ENCODE results near the gene KCNN3. TPM values are rescaled to one million over a fixed set of nuclear protein-coding genes. Genes with fewer than 3 reads are reported as not detected.

The KCNN3 gene
- total RNA-seq, 4 donors from 2014 or later: 3.5 to 5.6 (median 4.4) TPM

DNA sequence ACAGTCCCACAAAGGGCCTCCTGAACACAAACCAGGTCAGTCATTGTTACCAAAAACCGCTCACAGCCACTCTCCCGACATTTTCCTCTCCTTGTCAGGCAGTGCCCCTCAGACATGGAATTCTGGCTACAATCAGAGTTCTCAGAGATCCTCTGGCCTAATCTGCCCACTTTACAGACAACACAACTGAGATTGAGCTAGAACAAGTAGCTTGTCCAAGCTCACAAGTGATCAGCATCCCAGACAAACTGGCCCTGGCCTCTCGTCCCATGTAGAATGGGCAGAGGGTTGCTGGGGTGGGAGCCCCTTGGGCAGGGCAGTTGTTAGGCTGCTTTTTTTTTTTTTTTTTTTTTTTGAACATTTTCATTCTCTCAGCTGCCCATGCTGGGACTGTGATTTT is 57.2 kb downstream of the KCNN3 start:
- no peak for TF ChIP-seq CTCF (IDR thresholded peaks at IDR 0.05)
- TF ChIP-seq POLR2A (IDR thresholded peaks at IDR 0.05): no peak
- H3K9me3 ChIP-seq: no peaks in the 10 kb centered on the region
- DNase-seq: no peak
- H3K27me3 ChIP-seq: no peaks in the 10 kb centered on the region
- H3K36me3 ChIP-seq: no peaks in the 10 kb centered on the region
- WGBS, 2 donors: 64 to 79% methylated on average over 3 of the region's 3 CpGs
- no peak overlapping the region for H3K4me3 ChIP-seq (replicated peaks in 1 of 3)
- H3K27ac ChIP-seq: no peak overlapping the region
- H3K4me1 ChIP-seq: peaks cover 5 to 36% of the 10 kb centered on the region in 2 donors
- intact Hi-C loops (cut with DNase I): no loop called here

DNA sequence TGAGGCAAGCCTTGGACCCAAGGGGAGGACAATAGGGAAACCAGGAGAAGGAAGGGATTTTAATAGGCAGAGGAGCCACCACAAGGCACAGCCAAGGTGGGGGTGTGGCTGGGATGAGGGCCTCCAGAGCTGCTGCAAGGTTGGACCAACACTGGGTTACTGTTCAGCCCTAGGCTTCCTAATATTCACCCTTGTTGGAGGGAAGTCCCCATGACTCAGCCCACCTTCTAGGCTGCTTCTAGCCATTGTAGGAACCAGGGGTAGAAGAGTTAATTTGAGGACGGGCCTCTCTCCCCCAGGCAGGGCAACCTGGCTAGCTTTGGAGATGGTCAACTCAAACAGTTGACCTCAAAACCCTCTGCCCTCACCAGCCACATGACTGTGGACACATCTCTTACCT is 59.5 kb downstream of the KCNN3 start:
- Histone ChIP-seq H3K4me1 (peaks cover 5 to 36% of the 10 kb centered on the region in 2 donors), H3K36me3 (no peaks in the 10 kb centered on the region), H3K9me3 (no peaks in the 10 kb centered on the region), H3K4me3 (replicated peaks in 1 of 3) (no peak overlapping the region), H3K27me3 (no peaks in the 10 kb centered on the region), H3K27ac (peak overlapping the region in 2 of 3 donors; percentile 31 to 34)
- intact Hi-C loops (cut with DNase I): no loop called here
- 100% methylated on average over 1 of the region's 1 CpG for WGBS, 2 donors
- no peak for TF ChIP-seq CTCF (IDR thresholded peaks at IDR 0.05)
- no peak for DNase-seq

- TF ChIP-seq POLR2A (IDR thresholded peaks at IDR 0.05) (no peak), CTCF (IDR thresholded peaks at IDR 0.05) (no peak)
Observed at GRCh38 chr1:154809436-154810413, 60.4 kb downstream of the KCNN3 start.

DNA sequence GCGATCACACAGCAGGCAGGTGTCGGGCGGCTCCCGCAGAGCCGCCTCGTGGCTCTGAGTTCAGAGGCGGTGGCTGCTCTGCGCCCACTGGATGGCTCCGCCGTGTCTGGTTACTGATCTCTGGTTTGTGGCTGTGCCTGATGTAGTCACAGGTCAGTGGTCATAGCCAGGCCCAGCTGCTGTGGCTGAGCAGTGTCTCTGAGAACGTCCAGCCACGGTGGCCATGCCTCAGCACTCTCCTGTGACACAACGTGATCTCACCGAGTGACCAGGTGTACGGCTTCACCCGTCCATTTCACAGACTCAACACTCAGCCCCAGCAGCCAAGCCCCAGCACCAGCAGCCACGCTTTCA is 61.2 kb downstream of the KCNN3 start:
- intact Hi-C loops (cut with DNase I): no loop called here
- Histone ChIP-seq H3K36me3 (no peaks in the 10 kb centered on the region), H3K9me3 (no peaks in the 10 kb centered on the region), H3K4me1 (peaks cover 5 to 34% of the 10 kb centered on the region in 2 donors), H3K4me3 (replicated peaks in 1 of 3) (no peak overlapping the region), H3K27ac (peak overlapping the region in 2 of 3 donors; percentile 8 to 27), H3K27me3 (no peaks in the 10 kb centered on the region)
- TF ChIP-seq CTCF (IDR thresholded peaks at IDR 0.05) (no peak), POLR2A (IDR thresholded peaks at IDR 0.05) (no peak)
- DNase-seq: peak; percentile 59 to 65
- WGBS, 2 donors: 56 to 70% methylated on average over 6 to 13 of the region's 17 CpGs

More at GRCh38 chr1:154809436-154810413, 60.4 kb downstream of the KCNN3 start:
- Histone ChIP-seq H3K4me1 (peaks cover 5 to 36% of the 10 kb centered on the region in 2 donors), H3K9me3 (no peaks in the 10 kb centered on the region), H3K27ac (peak overlapping the region in 2 of 3 donors; percentile 31 to 34), H3K36me3 (no peaks in the 10 kb centered on the region), H3K4me3 (replicated peaks in 1 of 3) (no peak overlapping the region), H3K27me3 (no peaks in the 10 kb centered on the region)
- intact Hi-C loops (cut with DNase I): no loop called here
- WGBS, 2 donors: 72 to 76% methylated on average over 7 of the region's 7 CpGs
- peak in 1 of 2 donors; percentile 16 for DNase-seq

DNA sequence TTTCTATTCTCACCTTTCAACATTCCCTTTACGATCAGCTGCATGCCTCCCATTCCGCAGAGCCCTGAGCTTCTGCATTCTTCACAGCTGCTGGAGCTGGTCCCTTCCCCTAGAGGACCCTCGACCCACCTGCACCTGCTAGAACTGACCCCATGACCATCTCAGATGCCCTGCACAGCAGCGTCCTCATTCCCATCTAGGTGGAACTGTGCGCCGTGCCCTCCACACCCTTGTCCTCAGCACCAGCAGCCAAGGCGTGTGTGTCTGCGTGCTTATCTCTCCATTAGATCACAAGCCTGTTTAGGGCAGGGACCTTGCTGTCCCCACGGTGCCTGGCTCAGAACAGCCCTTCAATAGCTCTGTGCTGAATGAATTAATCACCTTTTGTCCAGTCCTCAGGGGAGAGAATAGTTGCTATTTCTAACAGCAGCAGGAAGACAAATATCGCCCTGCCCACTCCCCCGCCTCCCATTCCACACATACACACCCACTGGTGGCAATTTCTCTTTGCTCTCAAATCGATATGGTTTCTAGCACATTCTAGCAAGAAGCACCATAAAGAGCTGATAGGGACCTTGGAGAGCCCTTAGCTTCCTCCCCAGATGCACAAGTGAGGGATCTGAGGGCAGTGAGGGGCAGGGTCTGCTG is 61.7 kb downstream of the KCNN3 start:
- Histone ChIP-seq H3K9me3 (no peaks in the 10 kb centered on the region), H3K36me3 (no peaks in the 10 kb centered on the region), H3K4me3 (replicated peaks in 1 of 3) (no peak overlapping the region), H3K27me3 (no peaks in the 10 kb centered on the region), H3K4me1 (peaks cover 2 to 29% of the 10 kb centered on the region in 2 donors), H3K27ac (peak overlapping the region in 2 of 3 donors; percentile 8 to 27)
- WGBS, 2 donors: 71 to 79% methylated on average over 12 of the region's 12 CpGs
- intact Hi-C loops (cut with DNase I): no loop called here
- no peak for DNase-seq
- TF ChIP-seq POLR2A (IDR thresholded peaks at IDR 0.05) (no peak), CTCF (IDR thresholded peaks at IDR 0.05) (no peak)
